GM12873 (cell line): Measurements from ENCODE around the gene EIF3F.

Source experiments
- TF ChIP-seq, protein P1 (sequence below): IDR thresholded peaks from 2 replicates; pipeline ENCODE4 v1.5.1; 2012; ENCODE audit warnings: low read depth, mild to moderate bottlenecking, moderate library complexity, low read length, control low read depth; ENCODE audit not compliant: insufficient read depth; ENCODE audit errors: missing control alignments

The EIF3F gene

DNA sequence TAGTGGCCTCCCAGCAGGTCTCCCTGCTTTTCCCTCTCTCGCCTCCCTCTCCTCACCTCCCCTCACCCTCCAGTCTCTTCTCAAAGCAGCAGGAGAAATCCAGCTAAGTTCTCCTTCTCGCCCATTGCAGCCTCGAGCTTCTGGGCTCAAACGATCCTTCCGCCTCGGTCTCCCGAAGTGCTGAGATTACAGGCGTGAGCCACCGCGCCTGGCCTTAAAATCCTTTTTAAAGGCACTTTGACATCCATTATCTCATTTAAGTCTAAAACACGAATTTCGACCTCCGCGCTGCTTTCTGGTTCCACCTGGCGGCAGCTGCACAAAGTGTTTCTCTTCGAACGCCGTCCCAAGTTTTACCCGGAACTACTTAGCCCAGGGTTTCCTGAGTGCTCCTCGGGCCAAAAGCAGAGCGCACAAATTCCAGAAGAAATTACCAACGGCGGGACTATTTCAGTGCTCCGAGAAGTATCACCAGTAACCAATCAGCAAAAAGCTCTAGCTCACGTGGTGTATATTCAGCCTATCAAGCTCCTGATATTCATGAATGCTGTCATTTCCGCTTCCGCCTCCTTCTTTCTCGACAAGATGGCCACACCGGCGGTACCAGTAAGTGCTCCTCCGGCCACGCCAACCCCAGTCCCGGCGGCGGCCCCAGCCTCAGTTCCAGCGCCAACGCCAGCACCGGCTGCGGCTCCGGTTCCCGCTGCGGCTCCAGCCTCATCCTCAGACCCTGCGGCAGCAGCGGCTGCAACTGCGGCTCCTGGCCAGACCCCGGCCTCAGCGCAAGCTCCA lies at the start of gene EIF3F:
EIF3F (plus strand) TSS at position 570 of the 792 bp plus-strand sequence; CDS start at position 586, 16 bp downstream.
- TF ChIP-seq, protein P1, sequence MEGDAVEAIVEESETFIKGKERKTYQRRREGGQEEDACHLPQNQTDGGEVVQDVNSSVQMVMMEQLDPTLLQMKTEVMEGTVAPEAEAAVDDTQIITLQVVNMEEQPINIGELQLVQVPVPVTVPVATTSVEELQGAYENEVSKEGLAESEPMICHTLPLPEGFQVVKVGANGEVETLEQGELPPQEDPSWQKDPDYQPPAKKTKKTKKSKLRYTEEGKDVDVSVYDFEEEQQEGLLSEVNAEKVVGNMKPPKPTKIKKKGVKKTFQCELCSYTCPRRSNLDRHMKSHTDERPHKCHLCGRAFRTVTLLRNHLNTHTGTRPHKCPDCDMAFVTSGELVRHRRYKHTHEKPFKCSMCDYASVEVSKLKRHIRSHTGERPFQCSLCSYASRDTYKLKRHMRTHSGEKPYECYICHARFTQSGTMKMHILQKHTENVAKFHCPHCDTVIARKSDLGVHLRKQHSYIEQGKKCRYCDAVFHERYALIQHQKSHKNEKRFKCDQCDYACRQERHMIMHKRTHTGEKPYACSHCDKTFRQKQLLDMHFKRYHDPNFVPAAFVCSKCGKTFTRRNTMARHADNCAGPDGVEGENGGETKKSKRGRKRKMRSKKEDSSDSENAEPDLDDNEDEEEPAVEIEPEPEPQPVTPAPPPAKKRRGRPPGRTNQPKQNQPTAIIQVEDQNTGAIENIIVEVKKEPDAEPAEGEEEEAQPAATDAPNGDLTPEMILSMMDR, result peak; percentile 82

DNA sequence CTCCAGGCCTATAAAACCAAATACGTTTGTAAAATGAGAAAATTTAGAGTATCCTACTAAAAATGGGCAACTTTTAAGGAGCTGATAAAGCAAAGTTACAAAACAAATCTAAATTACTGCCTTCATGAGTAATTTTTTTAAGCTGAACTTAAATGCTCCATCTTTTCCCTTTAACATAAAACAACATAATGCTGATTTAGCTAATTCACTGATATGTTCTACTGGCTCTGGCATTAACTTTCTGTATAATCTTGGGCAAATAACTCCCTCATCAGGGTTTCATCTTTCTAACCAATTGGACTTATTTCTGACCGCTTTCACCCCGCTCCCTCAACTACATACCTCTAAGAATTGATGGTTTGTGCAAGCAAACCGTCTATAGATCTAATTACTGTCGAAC lies 46.0 kb upstream of the EIF3F start:
- TF ChIP-seq, protein P1, result no peak

- TF ChIP-seq, protein P1, result no peak
These were observed 45.5 kb upstream of the EIF3F start, which contains the start of gene OR10A3 for GRCh38 chr11:7941608-7942007. TSS of gene OR10A3 (minus strand) at chr11:7941708. CDS start at chr11:7939520, 2,188 bp downstream.

- TF ChIP-seq, protein P1, result no peak
These were observed 43.0 kb upstream of the EIF3F start for GRCh38 chr11:7944123-7944522.

GRCh38 chr11:7949934-7950333 lies 37.2 kb upstream of the EIF3F start:
- TF ChIP-seq, protein P1, result no peak

GRCh38 chr11:7955191-7955590 lies 31.9 kb upstream of the EIF3F start:
- TF ChIP-seq, protein P1, result no peak

- TF ChIP-seq, protein P1, result no peak
These were observed 22.9 kb upstream of the EIF3F start for GRCh38 chr11:7964261-7964660.
